NB4 (cell line): ENCODE data around the gene KCNG2.

Source experiments
- MYC ChIP-seq: IDR thresholded peaks from 2 replicates; pipeline ENCODE4 v1.6.1; 2011; ENCODE audit warnings: low read depth, low read length
- TF ChIP-seq, protein P1 (sequence below): IDR thresholded peaks from one replicate; pipeline ENCODE4 v1.5.1; 2012; ENCODE audit warnings: low read depth, low read length

DNA sequence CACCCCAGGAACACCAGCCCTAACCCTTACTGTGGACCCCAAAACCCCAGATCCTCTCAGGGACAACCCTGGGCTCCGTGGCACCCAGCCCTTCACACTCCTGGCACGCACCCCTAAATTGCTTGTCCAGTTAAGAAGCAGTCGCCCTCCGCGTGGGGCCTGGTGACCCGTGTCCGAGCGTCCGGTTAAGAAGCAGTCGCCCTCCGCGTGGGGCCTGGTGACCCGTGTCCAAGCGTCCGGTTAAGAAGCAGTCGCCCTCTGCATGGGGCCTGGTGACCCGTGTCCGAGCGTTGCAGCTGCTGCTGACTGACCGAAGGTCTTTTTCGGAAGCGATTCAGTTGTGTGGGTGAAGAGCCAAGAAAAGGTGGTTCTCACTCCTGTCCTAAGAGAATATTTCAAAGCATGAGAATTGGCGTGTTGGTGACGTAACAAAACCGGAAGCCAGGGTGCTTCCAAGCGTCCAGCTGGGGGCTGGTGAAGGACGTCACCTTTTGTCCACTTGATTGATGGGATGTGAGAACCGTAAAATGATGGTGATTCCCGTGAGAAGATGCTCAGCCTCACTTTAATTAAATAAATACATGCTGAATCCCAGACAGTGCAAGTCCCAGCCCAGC, 70.5 kb downstream of the KCNG2 start:
- TF ChIP-seq, protein P1, sequence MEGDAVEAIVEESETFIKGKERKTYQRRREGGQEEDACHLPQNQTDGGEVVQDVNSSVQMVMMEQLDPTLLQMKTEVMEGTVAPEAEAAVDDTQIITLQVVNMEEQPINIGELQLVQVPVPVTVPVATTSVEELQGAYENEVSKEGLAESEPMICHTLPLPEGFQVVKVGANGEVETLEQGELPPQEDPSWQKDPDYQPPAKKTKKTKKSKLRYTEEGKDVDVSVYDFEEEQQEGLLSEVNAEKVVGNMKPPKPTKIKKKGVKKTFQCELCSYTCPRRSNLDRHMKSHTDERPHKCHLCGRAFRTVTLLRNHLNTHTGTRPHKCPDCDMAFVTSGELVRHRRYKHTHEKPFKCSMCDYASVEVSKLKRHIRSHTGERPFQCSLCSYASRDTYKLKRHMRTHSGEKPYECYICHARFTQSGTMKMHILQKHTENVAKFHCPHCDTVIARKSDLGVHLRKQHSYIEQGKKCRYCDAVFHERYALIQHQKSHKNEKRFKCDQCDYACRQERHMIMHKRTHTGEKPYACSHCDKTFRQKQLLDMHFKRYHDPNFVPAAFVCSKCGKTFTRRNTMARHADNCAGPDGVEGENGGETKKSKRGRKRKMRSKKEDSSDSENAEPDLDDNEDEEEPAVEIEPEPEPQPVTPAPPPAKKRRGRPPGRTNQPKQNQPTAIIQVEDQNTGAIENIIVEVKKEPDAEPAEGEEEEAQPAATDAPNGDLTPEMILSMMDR = no peak
- TF ChIP-seq MYC = no peak
